HG03060 (cell line): ENCODE results near the gene NFIL3.
"Not testable (repeated sequence)": the region's sequence is repeated elsewhere in the genome, so short reads cannot be mapped to it uniquely, and the experiment has no call there.

Source experiments
- ATAC-seq: cut with Tn5 transposase; IDR thresholded peaks from one replicate; pipeline ENCODE4 v1.9.1; 2021; ENCODE audit warnings: low read depth, moderate number of reproducible peaks; ENCODE audit not compliant: unreplicated experiment

NFIL3 gene

GRCh38 chr9:91423785-91424402 is at the start of gene NFIL3:
Gene NFIL3 (minus strand): TSS chr9:91423832. CDS start chr9:91410734, 13,098 bp downstream.
- ATAC-seq, result peak; percentile 50

GRCh38 chr9:91471524-91471923 is 47.9 kb upstream of the NFIL3 start:
- ATAC-seq, result not testable (repeated sequence)

- no peak for ATAC-seq
Observed at GRCh38 chr9:91465420-91465819, 41.8 kb upstream of the NFIL3 start.

GRCh38 chr9:91458906-91459305 is 35.3 kb upstream of the NFIL3 start:
- no peak for ATAC-seq

- no peak for ATAC-seq
Observed at GRCh38 chr9:91452844-91453243, 29.2 kb upstream of the NFIL3 start.

GRCh38 chr9:91451431-91452270 is 28.0 kb upstream of the NFIL3 start:
- ATAC-seq, result no peak

- ATAC-seq, result no peak
Observed at GRCh38 chr9:91445135-91445534, 21.5 kb upstream of the NFIL3 start.

- ATAC-seq, result no peak
Observed at GRCh38 chr9:91443994-91444392, 20.4 kb upstream of the NFIL3 start.

GRCh38 chr9:91443321-91443993 is 19.8 kb upstream of the NFIL3 start:
- no peak for ATAC-seq

- ATAC-seq, result no peak
Observed at GRCh38 chr9:91436841-91437240, 13.2 kb upstream of the NFIL3 start.

GRCh38 chr9:91433180-91433579 is 9.5 kb upstream of the NFIL3 start:
- ATAC-seq, result no peak

GRCh38 chr9:91431485-91431884 is 7.9 kb upstream of the NFIL3 start:
- ATAC-seq, result no peak

- ATAC-seq, result no peak
Observed at GRCh38 chr9:91429501-91429900, 5.9 kb upstream of the NFIL3 start.

- no peak for ATAC-seq
Observed at GRCh38 chr9:91428927-91429351, 5.3 kb upstream of the NFIL3 start.

GRCh38 chr9:91428436-91428835 is 4.8 kb upstream of the NFIL3 start:
- ATAC-seq, result no peak

GRCh38 chr9:91427873-91428272 is 4.2 kb upstream of the NFIL3 start:
- no peak for ATAC-seq

GRCh38 chr9:91426123-91426745 is 2.6 kb upstream of the NFIL3 start:
- ATAC-seq, result no peak

- ATAC-seq, result no peak
Observed at GRCh38 chr9:91425271-91425670, 1.6 kb upstream of the NFIL3 start.

- no peak for ATAC-seq
Observed at GRCh38 chr9:91424403-91425176, 958 bp upstream of the NFIL3 start.
